ENCODE data around the gene WIPF1.

Gene WIPF1

GRCh38 chr2:174529916-174530315, 67.7 kb downstream of the WIPF1 start:
- DNase-seq = no peak

DNA sequence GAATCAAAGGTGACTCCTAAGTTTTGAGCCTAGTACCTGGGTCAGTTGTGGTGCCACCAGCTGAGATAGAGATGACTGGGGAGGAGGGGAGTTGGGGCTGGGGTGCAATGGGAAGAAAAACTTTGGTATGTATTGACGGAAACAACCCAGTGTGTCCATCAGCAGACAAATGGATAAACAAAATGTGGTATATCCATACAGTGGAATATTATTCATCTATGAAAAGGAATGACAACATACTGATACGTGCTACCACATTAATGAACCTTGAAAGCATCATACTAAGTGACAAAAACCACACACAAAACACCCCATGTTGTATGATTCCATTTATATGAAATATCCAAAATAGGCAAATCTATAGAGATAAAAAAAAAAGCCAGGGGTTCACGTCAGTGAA, 69.6 kb downstream of the WIPF1 start:
- no peak for DNase-seq

- no peak for DNase-seq
These were observed 70.4 kb downstream of the WIPF1 start for GRCh38 chr2:174527101-174527721.

DNA sequence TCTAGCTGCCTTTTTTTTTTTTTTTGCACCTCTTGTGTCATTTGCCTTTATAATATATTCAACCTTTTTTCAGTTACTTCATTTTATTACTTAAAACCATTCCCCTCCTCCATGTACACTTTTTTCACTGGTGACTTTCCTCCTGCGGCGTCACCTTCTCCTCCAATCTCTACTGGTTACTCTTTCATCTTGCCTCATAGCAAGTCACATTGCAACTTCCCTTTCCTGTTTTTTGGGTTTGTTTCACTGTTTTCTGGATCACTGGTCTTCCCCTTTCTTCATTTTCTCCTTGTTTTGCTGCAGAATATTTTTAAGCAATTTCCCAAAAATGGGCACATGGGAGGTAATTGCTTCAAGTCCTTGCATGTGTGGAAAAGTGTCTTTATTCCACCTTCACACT, 73.1 kb downstream of the WIPF1 start:
- no peak for DNase-seq

- peak; percentile 5 for DNase-seq
These were observed 75.1 kb downstream of the WIPF1 start for GRCh38 chr2:174522553-174522952.

- no peak for DNase-seq
These were observed 79.2 kb downstream of the WIPF1 start for GRCh38 chr2:174518395-174518794.

DNA sequence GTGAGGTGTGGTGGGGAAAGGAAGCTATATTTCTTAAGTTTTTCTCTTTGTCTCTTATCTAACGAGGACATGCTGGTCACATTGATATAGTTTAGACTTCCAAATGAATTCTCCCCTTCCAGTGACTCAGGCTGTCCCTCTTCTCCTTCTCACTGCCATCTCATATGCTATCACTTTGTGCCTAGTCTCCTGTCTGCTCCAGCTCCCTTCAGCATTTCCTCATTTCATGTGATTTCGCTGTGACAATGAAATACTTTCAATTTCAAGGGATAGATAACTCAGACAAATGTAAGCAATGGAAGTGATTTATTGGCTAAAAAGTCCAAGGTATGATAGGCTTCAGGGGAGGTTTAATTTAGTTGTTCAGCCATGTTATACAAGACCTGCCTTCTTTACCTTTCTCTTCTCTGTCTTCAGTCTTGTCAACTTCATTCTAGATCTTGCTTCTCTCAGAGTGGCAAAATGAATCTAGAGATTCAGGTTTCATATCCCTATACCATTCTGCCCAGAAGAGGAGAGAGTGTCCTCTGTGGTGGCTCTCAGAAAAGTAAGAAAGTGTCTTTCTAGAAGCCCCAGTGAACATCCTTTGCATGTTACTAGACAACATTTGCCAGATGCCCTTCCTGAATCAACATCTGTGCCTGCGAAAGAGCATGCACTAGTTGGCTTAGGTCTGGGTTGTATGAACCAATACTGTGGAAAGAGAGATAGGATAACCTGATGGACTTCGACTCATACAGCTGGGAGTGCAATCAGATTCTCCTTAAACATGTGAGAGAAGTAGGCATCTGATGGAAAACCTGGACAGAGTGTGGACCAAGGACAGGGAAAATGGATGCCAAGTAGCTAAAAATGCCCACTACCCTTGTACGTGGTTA, 80.9 kb downstream of the WIPF1 start:
- no peak for DNase-seq

DNA sequence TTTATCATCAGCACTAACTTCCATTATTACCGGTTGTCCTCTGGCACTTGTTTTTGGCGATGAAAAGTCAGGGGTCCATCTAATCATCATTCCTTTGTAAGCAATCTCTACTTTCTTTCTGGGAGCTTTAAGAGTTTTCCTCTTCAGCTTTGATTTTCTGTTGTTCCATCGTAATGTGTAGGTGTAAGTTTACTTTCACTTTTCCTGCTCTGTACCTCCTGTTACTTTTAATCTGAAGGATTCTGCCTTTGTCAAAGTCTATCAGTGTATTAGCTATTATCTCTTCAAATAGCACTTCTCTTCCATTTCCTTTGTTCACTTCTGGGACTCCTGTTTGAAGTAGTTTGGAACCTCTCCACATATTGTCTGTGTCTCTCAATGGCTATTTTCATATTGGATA, 85.3 kb downstream of the WIPF1 start:
- DNase-seq = no peak

- DNase-seq = no peak
These were observed 85.9 kb downstream of the WIPF1 start for GRCh38 chr2:174511580-174512260.

DNA sequence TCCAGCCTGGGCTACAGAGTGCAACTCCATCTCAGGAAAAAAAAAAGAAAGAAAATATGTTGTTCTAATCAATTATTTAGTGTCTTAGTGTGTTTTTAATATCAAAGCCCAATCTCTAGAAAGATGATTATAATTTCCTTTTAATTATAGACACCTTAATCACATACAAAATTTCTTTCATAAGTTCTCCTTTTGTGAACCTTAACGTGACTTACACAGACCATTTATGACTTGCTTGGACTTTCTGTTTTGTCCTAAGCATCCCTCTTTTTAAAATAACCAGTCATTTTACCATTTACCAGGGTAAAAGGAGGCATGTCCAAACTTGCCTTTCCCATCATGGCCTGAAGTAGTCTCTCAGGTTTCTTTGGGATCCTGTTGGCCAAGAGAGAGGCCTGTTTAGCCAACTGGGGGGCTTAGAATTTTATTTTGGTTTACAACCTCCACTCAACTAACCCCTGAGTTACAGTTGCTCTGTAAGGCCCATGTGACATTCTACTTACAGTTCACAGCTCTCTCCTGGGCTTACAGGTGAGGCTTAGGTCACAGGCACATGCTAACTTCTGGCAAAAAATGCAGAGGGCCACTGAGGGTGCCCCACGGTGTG, 86.9 kb downstream of the WIPF1 start:
- DNase-seq = no peak
